Measurements from ENCODE around the gene ZNF652. TPM values are rescaled to one million over a fixed set of nuclear protein-coding genes. Genes with fewer than 3 reads are reported as not detected.
"Not testable (repeated sequence)": the region's sequence is repeated elsewhere in the genome, so short reads cannot be mapped to it uniquely, and the experiment has no call there.

The ZNF652 gene
- total RNA-seq, 2 donors from 2014 or later: 42.6 to 60.0 TPM

DNA sequence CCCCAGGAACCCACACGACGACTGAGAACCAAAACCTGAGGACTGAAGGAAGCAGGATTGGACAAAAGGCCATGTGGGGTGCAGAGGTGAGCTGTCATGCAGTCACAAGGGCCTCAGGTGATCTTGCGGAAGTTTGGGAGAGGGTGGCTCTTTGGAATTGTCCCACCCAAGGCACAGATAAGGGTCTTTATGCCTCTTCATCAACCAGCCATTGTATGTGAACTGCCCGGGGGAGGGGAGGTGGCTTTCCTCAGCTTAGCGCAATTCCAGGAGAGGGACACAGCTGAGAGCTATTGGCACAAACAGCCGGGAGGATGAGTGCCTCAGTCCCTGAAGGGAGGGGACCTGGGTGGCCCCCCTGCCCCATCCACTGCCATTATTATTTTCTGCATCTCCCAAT, 76.3 kb downstream of the ZNF652 start:
- H3K4me1 Mint-ChIP-seq: peaks cover 18% of the 10 kb centered on the region
- peaks cover 5% of the 10 kb centered on the region for H3K36me3 ChIP-seq (ENCODE audit: control insufficient read depth, insufficient read depth, low read length)
- no peak overlapping the region for H3K27ac ChIP-seq (ENCODE audit: low read depth, low read length)
- WGBS, 2 experiments (ENCODE audit: insufficient coverage in 1 of 2, insufficient read length in 1 of 2): 93 to 100% methylated on average over 4 to 5 of the region's 6 CpGs
- H3K27me3 Mint-ChIP-seq (ENCODE audit: insufficient read depth): no peaks in the 10 kb centered on the region
- no peak overlapping the region for H3K4me3 Mint-ChIP-seq
- H3K36me3 Mint-ChIP-seq (ENCODE audit: low read depth): no peaks in the 10 kb centered on the region
- TF ChIP-seq CTCF (conservative IDR thresholded peaks at IDR 0.05): no peak
- DNase-seq: peak; percentile 63
- H3K27ac Mint-ChIP-seq: peak overlapping the region; percentile 18
- H3K9me3 ChIP-seq (ENCODE audit: control insufficient read depth, low read length): no peaks in the 10 kb centered on the region
- no peak overlapping the region for H3K9ac ChIP-seq (ENCODE audit: extremely low read depth, low read length, poor library complexity, severe bottlenecking)
- H3K27me3 ChIP-seq (ENCODE audit: control insufficient read depth, insufficient read depth, low read length, poor library complexity, severe bottlenecking): no peaks in the 10 kb centered on the region
- H3K4me3 ChIP-seq (ENCODE audit: low read length): no peak overlapping the region
- H3K9me3 Mint-ChIP-seq: no peaks in the 10 kb centered on the region
- H3K4me1 ChIP-seq (ENCODE audit: control insufficient read depth, insufficient read depth, low read length): peaks cover 7% of the 10 kb centered on the region

DNA sequence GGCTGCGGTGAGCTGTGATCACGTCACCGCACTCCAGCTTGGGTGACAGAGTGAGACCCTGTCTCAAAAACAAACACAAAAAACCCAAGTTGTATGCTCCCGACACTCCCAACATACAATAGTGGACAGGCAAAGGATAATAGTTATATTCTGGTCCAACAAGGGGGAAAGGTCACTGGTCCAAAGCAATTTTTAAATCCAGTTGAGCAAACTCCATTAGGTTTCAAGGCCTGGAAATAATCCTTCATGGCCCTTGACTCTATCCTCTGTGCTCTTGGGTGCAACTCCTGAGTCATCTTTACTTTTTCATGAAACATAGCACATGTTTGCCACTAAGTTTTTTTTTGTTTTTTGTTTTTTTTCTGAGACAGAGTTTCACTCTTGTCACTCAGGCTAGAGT, 81.1 kb downstream of the ZNF652 start:
- TF ChIP-seq CTCF (conservative IDR thresholded peaks at IDR 0.05): no peak
- Histone ChIP-seq H3K27ac (ENCODE audit: low read depth, low read length) (no peak overlapping the region), H3K4me1 (ENCODE audit: control insufficient read depth, insufficient read depth, low read length) (no peaks in the 10 kb centered on the region), H3K9ac (ENCODE audit: extremely low read depth, low read length, poor library complexity, severe bottlenecking) (no peak overlapping the region), H3K9me3 (ENCODE audit: control insufficient read depth, low read length) (no peaks in the 10 kb centered on the region), H3K27me3 (ENCODE audit: control insufficient read depth, insufficient read depth, low read length, poor library complexity, severe bottlenecking) (no peaks in the 10 kb centered on the region), H3K36me3 (ENCODE audit: control insufficient read depth, insufficient read depth, low read length) (no peaks in the 10 kb centered on the region), H3K4me3 (ENCODE audit: low read length) (no peak overlapping the region)
- peak; percentile 16 for DNase-seq
- Mint-ChIP-seq H3K27me3 (ENCODE audit: insufficient read depth) (no peaks in the 10 kb centered on the region), H3K9me3 (no peaks in the 10 kb centered on the region), H3K36me3 (ENCODE audit: low read depth) (no peaks in the 10 kb centered on the region), H3K4me3 (no peak overlapping the region), H3K4me1 (peaks cover 10% of the 10 kb centered on the region), H3K27ac (no peak overlapping the region)
- 81 to 90% methylated on average over 3 to 4 of the region's 4 CpGs for WGBS, 2 experiments (ENCODE audit: insufficient coverage in 1 of 2, insufficient read length in 1 of 2)

DNA sequence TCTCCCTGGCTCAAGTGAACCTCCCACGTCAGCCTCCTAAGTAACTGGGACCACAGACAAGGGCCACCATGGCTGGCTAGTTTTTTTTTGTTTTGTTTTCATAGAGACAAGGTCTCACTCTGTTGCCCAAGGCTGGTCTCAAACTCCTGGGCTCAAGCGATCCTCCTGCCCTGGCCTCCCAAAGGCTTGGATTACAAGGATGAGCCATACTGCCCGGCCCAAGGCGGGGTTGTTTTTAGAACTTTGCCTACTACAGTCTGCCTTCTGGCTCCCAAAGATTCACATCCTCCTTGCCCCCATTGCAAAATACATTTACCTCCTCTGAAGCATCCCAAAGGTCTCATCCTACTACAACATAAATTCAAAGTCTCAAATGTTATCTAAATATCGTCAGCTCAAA, 82.0 kb downstream of the ZNF652 start:
- H3K4me1 Mint-ChIP-seq: peaks cover 5% of the 10 kb centered on the region
- Histone ChIP-seq H3K4me3 (ENCODE audit: low read length) (no peak overlapping the region), H3K36me3 (ENCODE audit: control insufficient read depth, insufficient read depth, low read length) (no peaks in the 10 kb centered on the region), H3K9ac (ENCODE audit: extremely low read depth, low read length, poor library complexity, severe bottlenecking) (no peak overlapping the region), H3K4me1 (ENCODE audit: control insufficient read depth, insufficient read depth, low read length) (no peaks in the 10 kb centered on the region), H3K9me3 (ENCODE audit: control insufficient read depth, low read length) (no peaks in the 10 kb centered on the region), H3K27me3 (ENCODE audit: control insufficient read depth, insufficient read depth, low read length, poor library complexity, severe bottlenecking) (no peaks in the 10 kb centered on the region), H3K27ac (ENCODE audit: low read depth, low read length) (no peak overlapping the region)
- no peaks in the 10 kb centered on the region for H3K36me3 Mint-ChIP-seq (ENCODE audit: low read depth)
- H3K27ac Mint-ChIP-seq: no peak overlapping the region
- H3K9me3 Mint-ChIP-seq: no peaks in the 10 kb centered on the region
- WGBS, 2 experiments (ENCODE audit: insufficient coverage in 1 of 2, insufficient read length in 1 of 2): 88 to 94% methylated on average over 3 to 5 of the region's 5 CpGs
- no peaks in the 10 kb centered on the region for H3K27me3 Mint-ChIP-seq (ENCODE audit: insufficient read depth)
- DNase-seq: peak; percentile 12
- H3K4me3 Mint-ChIP-seq: no peak overlapping the region
- TF ChIP-seq CTCF (conservative IDR thresholded peaks at IDR 0.05): no peak

GRCh38 chr17:49279263-49280015, 82.6 kb downstream of the ZNF652 start:
- H3K4me3 ChIP-seq (ENCODE audit: low read length); H3K27me3 ChIP-seq (ENCODE audit: control insufficient read depth, insufficient read depth, low read length, poor library complexity, severe bottlenecking); H3K4me1 Mint-ChIP-seq; H3K27me3 Mint-ChIP-seq (ENCODE audit: insufficient read depth); H3K36me3 ChIP-seq (ENCODE audit: control insufficient read depth, insufficient read depth, low read length); H3K9me3 Mint-ChIP-seq; H3K9me3 ChIP-seq (ENCODE audit: control insufficient read depth, low read length); H3K27ac Mint-ChIP-seq; H3K4me1 ChIP-seq (ENCODE audit: control insufficient read depth, insufficient read depth, low read length); H3K27ac ChIP-seq (ENCODE audit: low read depth, low read length); H3K36me3 Mint-ChIP-seq (ENCODE audit: low read depth); H3K9ac ChIP-seq (ENCODE audit: extremely low read depth, low read length, poor library complexity, severe bottlenecking); H3K4me3 Mint-ChIP-seq: not testable (repeated sequence)
- peak; percentile 13 for DNase-seq
- 90 to 94% methylated on average over 10 to 11 of the region's 11 CpGs for WGBS, 2 experiments (ENCODE audit: insufficient coverage in 1 of 2, insufficient read length in 1 of 2)
